Measurements from ENCODE around the gene TMOD2.

TMOD2 gene

GRCh38 chr15:51853998-51854397, 102.6 kb downstream of the TMOD2 start:
- TF ChIP-seq, protein P1, sequence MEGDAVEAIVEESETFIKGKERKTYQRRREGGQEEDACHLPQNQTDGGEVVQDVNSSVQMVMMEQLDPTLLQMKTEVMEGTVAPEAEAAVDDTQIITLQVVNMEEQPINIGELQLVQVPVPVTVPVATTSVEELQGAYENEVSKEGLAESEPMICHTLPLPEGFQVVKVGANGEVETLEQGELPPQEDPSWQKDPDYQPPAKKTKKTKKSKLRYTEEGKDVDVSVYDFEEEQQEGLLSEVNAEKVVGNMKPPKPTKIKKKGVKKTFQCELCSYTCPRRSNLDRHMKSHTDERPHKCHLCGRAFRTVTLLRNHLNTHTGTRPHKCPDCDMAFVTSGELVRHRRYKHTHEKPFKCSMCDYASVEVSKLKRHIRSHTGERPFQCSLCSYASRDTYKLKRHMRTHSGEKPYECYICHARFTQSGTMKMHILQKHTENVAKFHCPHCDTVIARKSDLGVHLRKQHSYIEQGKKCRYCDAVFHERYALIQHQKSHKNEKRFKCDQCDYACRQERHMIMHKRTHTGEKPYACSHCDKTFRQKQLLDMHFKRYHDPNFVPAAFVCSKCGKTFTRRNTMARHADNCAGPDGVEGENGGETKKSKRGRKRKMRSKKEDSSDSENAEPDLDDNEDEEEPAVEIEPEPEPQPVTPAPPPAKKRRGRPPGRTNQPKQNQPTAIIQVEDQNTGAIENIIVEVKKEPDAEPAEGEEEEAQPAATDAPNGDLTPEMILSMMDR (IDR thresholded peaks at IDR 0.05; ENCODE audit: low read depth, low read length): no peak
- no peak overlapping the region for H3K4me3 ChIP-seq (ENCODE audit: low read depth, low read length)
- no peaks in the 10 kb centered on the region for H3K36me3 ChIP-seq
- no peak for DNase-seq
- no peak overlapping the region for H3K27ac ChIP-seq
- H3K27me3 ChIP-seq (ENCODE audit: insufficient read depth, low read depth, severe bottlenecking): no peaks in the 10 kb centered on the region
- H3K9me3 ChIP-seq (ENCODE audit: severe bottlenecking): no peaks in the 10 kb centered on the region

DNA sequence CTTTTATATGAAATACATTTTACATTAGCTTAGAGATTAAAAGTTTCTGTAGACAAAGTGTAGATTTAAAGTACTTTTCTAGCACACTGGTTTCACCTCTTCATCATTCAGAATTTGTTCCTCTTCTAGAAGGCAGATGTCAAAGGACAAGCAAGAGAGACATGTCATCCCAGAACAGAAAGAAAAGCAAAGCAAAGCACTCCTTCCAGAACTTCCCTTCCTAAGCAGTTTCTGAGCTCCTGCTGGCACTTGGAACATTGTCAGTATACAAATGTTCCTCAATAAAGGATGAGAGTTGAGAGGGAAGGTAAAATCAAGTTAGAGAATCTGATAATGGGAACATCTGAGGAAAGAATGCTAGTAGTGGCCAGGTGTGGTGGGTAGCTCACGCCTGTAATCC, 104.2 kb downstream of the TMOD2 start:
- TF ChIP-seq, protein P1 (IDR thresholded peaks at IDR 0.05; ENCODE audit: low read depth, low read length): no peak
- H3K9me3 ChIP-seq (ENCODE audit: severe bottlenecking): no peaks in the 10 kb centered on the region
- H3K4me3 ChIP-seq (ENCODE audit: low read depth, low read length): no peak overlapping the region
- H3K36me3 ChIP-seq: no peaks in the 10 kb centered on the region
- no peak overlapping the region for H3K27ac ChIP-seq
- no peaks in the 10 kb centered on the region for H3K27me3 ChIP-seq (ENCODE audit: insufficient read depth, low read depth, severe bottlenecking)
- DNase-seq: no peak

GRCh38 chr15:51856714-51857380, 105.5 kb downstream of the TMOD2 start:
- no peak for DNase-seq
- Histone ChIP-seq H3K9me3 (ENCODE audit: severe bottlenecking) (no peaks in the 10 kb centered on the region), H3K4me3 (ENCODE audit: low read depth, low read length) (no peak overlapping the region), H3K27ac (no peak overlapping the region), H3K27me3 (ENCODE audit: insufficient read depth, low read depth, severe bottlenecking) (no peaks in the 10 kb centered on the region), H3K36me3 (no peaks in the 10 kb centered on the region)
- TF ChIP-seq, protein P1 (IDR thresholded peaks at IDR 0.05; ENCODE audit: low read depth, low read length): no peak

DNA sequence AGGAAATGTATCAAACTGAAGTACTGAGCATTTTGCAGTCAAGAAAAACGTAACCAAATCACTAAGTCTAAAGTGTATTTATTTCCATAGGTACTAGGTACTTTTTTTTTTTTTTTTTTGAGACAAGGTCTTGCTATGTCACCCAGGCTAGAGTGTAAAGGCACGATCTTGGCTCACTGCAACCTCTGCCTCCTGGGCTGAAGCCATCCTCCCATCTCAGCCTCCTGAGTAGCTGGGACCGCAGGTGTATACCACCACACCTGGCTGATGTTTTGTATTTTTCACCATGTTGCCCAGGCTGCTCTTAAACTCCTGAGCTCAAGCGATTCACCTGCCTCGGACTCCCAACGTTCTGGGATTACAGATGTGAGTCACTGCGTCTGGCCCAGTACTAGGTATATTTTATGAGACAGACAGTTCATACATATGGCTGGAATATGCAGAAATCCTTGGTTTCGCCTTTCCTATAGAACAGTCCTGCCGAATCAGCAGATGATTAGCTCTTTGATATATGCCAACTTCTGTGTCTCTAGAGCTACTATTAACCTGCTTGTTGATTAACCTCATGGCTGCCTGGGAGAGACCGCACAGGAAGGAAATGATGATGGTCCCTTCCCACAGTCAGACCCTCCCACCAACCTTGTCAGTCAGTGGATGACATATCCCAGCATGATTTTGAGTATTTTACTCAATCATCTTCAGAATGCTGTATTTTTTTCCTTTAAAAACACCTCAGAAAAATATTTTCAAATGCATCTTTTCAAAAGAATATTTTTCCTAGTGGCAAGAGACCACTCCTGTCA, 110.4 kb downstream of the TMOD2 start:
- H3K9me3 ChIP-seq (ENCODE audit: severe bottlenecking): no peaks in the 10 kb centered on the region
- H3K27ac ChIP-seq: no peak overlapping the region
- H3K4me3 ChIP-seq (ENCODE audit: low read depth, low read length): no peak overlapping the region
- H3K27me3 ChIP-seq (ENCODE audit: insufficient read depth, low read depth, severe bottlenecking): no peaks in the 10 kb centered on the region
- H3K36me3 ChIP-seq: peaks cover 22% of the 10 kb centered on the region
- TF ChIP-seq, protein P1 (IDR thresholded peaks at IDR 0.05; ENCODE audit: low read depth, low read length): no peak
- DNase-seq: no peak

DNA sequence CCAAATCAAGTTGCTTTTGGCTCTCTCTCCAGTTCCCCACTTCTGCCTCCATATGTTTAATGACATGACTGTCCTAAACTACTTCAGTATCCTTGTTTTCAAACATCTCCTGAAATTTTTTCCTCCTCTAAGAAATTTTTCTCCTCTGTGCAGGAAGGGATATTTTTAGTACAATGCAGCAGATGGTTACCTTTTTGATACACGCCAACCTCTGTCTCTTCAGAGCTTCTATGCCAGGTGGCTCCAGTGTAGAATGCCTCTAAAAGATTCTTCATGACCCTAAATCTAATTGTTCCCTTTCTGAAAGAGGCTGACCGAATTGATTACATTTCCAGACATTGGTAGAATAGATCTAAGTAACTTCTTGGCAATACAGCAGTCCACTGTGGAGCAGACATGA, 111.7 kb downstream of the TMOD2 start:
- no peak overlapping the region for H3K27ac ChIP-seq
- H3K4me3 ChIP-seq (ENCODE audit: low read depth, low read length): no peak overlapping the region
- no peaks in the 10 kb centered on the region for H3K27me3 ChIP-seq (ENCODE audit: insufficient read depth, low read depth, severe bottlenecking)
- H3K36me3 ChIP-seq: peaks cover 29% of the 10 kb centered on the region
- no peaks in the 10 kb centered on the region for H3K9me3 ChIP-seq (ENCODE audit: severe bottlenecking)
- TF ChIP-seq, protein P1 (IDR thresholded peaks at IDR 0.05; ENCODE audit: low read depth, low read length): no peak
- no peak for DNase-seq

Measured in WERI-Rb-1 (cell line).